ENCODE measurements around the gene PDZD7. TPM values are rescaled to one million over a fixed set of nuclear protein-coding genes. Genes with fewer than 3 reads are reported as not detected.

Gene PDZD7
- total RNA-seq, 2 experiments from 2014 or later, result 1.7 to 3.1 TPM

DNA sequence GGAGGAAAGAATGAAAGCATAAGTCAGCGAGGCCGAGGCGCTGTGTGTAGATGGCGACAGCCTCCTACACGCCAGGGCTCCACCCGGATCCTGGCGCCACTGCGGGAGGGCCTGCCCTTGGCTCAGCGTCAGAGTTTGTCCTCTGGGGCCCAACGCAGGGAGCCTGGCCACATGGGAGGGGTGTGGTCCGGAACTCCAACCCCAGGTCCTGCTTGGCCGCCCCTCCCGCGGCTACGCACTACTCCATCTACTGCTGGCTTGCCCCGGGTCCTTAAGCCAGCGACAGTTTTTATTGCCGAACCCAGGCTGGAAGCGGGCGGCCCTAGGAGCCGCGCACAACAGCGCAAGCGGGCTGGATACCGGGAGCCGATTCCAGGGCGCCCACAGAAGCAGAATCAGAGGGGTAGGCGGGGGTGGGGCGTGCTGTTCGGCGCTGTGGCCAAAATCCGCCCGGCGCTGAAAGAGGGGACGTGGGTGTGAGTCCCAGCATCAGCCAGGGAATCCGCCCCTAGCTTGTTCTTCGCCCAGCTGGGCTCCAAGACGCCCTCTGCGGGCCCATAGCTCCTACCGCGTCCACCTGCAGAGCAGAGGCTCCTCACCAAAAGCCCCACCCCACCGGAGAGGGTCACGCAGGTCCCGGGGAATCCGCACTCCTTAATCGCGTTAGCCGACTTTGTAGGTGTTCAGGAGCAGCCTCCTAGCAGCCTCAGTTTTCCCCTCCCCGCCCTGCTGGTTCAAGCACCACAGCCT, 35.4 kb upstream of the PDZD7 start:
- H3K27me3 Mint-ChIP-seq, result peaks cover 51% of the 10 kb centered on the region
- H3K4me1 Mint-ChIP-seq (ENCODE audit: low read depth), result peaks cover 42% of the 10 kb centered on the region
- H3K4me3 Mint-ChIP-seq, result peak overlapping the region; percentile 80
- ATAC-seq (ENCODE audit: poor library complexity), result peak; percentile 45
- CTCF ChIA-PET, result interaction anchor here (0.8 to 4.3 kb wide), 6 partner anchors 8 to 48 kb away, joined by 3 to 30 read pairs (median 8); partner anchors contain the start of genes PDZD7 and SFXN3
- Histone ChIP-seq H3K36me3 (ENCODE audit: insufficient read depth, low read length) (no peaks in the 10 kb centered on the region), H3K27me3 (ENCODE audit: control insufficient read depth in 1 of 2, insufficient read depth in 2 of 2, low read length in 2 of 2) (peaks cover 49 to 51% of the 10 kb centered on the region in 2 experiments), H3K27ac (ENCODE audit: low read depth in 1 of 2, low read length in 2 of 2) (no peak overlapping the region), H3K4me3 (ENCODE audit: low read length) (peak overlapping the region; percentile 34), H3K9me3 (ENCODE audit: control insufficient read depth in 1 of 2, insufficient read depth in 1 of 2, low read length in 2 of 2) (peaks cover 0 to 18% of the 10 kb centered on the region in 2 experiments), H3K4me1 (ENCODE audit: insufficient read depth, low read length) (peaks cover 46% of the 10 kb centered on the region)
- H3K27ac Mint-ChIP-seq, result no peak overlapping the region
- peak; percentile 20 to 80 (median 46) for DNase-seq
- no peaks in the 10 kb centered on the region for H3K36me3 Mint-ChIP-seq (ENCODE audit: low read depth)
- POLR2A ChIA-PET, result interaction anchor here (0.6 to 2.5 kb wide), 3 partner anchors 24 to 34 kb away, joined by 4 to 24 read pairs (median 5); no protein-coding TSS in a partner anchor
- no peaks in the 10 kb centered on the region for H3K9me3 Mint-ChIP-seq
- TF ChIP-seq, protein P1, sequence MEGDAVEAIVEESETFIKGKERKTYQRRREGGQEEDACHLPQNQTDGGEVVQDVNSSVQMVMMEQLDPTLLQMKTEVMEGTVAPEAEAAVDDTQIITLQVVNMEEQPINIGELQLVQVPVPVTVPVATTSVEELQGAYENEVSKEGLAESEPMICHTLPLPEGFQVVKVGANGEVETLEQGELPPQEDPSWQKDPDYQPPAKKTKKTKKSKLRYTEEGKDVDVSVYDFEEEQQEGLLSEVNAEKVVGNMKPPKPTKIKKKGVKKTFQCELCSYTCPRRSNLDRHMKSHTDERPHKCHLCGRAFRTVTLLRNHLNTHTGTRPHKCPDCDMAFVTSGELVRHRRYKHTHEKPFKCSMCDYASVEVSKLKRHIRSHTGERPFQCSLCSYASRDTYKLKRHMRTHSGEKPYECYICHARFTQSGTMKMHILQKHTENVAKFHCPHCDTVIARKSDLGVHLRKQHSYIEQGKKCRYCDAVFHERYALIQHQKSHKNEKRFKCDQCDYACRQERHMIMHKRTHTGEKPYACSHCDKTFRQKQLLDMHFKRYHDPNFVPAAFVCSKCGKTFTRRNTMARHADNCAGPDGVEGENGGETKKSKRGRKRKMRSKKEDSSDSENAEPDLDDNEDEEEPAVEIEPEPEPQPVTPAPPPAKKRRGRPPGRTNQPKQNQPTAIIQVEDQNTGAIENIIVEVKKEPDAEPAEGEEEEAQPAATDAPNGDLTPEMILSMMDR (IDR thresholded peaks at IDR 0.05), result peak; percentile 24
- intact Hi-C loops (cut with DNase I, micrococcal nuclease), result loop anchor here (5.0 to 10.0 kb wide), 3 partner anchors 34 to 288 kb away; partner anchors contain the start of genes PDZD7 (in 2 of the 2), SFXN3 (in 2 of the 2) and BTRC (in 1 of the 2)

DNA sequence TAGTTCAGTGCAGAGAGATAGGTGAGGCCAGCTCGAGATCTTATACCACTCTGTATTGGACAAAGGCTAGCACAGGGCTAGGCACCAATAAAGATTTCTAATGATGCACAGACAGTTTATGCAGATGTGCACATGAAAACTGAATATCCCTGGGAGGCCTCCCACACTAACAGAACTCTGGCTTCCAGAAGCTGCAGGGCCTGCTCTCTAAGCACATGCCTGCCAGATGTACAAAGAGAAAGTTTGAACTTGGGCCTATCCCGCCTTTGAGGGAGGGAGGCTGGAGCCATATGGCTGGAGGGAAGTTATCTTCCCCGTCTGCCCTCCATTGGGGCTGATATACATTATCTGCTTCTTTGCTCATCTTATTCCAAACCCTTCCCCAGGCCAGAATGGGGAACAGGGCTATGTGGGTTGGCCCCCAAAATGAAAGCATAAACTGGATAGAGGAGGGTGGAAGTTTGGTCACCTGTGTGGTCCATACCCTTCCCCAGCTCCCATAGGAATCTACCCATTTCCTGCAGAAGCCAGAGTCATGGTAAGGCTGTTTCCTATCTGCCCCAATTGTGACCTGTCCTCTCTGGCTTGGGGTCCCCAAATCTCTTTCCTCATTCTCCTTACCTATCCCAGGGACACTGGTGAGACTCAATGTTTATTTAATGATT, 34.7 kb upstream of the PDZD7 start:
- ChIA-PET CTCF (interaction anchor here (1.0 to 4.3 kb wide), 5 partner anchors 15 to 47 kb away, joined by 3 to 28 read pairs (median 5); partner anchors contain the start of genes PDZD7 and SFXN3), POLR2A (interaction anchor here (2.5 kb wide), 1 partner anchor 23 kb away, joined by 24 read pairs; no protein-coding TSS in a partner anchor)
- no peaks in the 10 kb centered on the region for H3K9me3 Mint-ChIP-seq
- Histone ChIP-seq H3K9me3 (ENCODE audit: control insufficient read depth in 1 of 2, insufficient read depth in 1 of 2, low read length in 2 of 2) (peaks cover 0 to 20% of the 10 kb centered on the region in 2 experiments), H3K4me3 (ENCODE audit: low read length) (no peak overlapping the region), H3K4me1 (ENCODE audit: insufficient read depth, low read length) (peaks cover 53% of the 10 kb centered on the region), H3K36me3 (ENCODE audit: insufficient read depth, low read length) (no peaks in the 10 kb centered on the region), H3K27me3 (ENCODE audit: control insufficient read depth in 1 of 2, insufficient read depth in 2 of 2, low read length in 2 of 2) (peaks cover 49 to 51% of the 10 kb centered on the region in 2 experiments), H3K27ac (ENCODE audit: low read depth in 1 of 2, low read length in 2 of 2) (no peak overlapping the region)
- H3K4me1 Mint-ChIP-seq (ENCODE audit: low read depth), result peaks cover 44% of the 10 kb centered on the region
- ATAC-seq (ENCODE audit: poor library complexity) (no peak), DNase-seq (no peak)
- H3K4me3 Mint-ChIP-seq, result peak overlapping the region; percentile 80
- H3K27ac Mint-ChIP-seq, result no peak overlapping the region
- intact Hi-C loops (cut with DNase I, micrococcal nuclease), result loop anchor here (5.0 to 10.0 kb wide), 3 partner anchors 33 to 289 kb away; partner anchors contain the start of genes PDZD7 (in 2 of the 2), SFXN3 (in 2 of the 2) and BTRC (in 1 of the 2)
- H3K27me3 Mint-ChIP-seq, result peaks cover 48% of the 10 kb centered on the region
- TF ChIP-seq, protein P1 (IDR thresholded peaks at IDR 0.05), result no peak
- H3K36me3 Mint-ChIP-seq (ENCODE audit: low read depth), result peaks cover 2% of the 10 kb centered on the region

DNA sequence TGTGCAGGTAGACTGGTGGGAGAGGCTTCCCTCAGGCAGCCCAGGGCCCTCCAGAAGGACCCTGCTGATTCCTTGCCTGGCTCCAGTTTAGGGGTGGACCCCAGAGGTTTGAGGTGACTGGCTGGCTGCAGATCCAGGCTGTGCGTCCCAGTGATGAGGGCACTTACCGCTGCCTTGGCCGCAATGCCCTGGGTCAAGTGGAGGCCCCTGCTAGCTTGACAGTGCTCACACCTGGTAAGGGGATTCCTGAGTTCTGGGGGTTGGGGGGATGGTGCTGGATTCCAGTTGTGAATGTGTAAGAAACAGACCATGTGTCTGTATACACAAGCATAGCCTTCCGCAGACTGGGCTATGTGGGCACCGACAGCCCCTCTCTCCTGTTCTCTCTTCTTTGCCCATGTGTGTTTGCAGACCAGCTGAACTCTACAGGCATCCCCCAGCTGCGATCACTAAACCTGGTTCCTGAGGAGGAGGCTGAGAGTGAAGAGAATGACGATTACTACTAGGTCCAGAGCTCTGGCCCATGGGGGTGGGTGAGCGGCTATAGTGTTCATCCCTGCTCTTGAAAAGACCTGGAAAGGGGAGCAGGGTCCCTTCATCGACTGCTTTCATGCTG, 33.6 kb upstream of the PDZD7 start:
- no peak overlapping the region for H3K4me3 ChIP-seq (ENCODE audit: low read length)
- TF ChIP-seq, protein P1 (IDR thresholded peaks at IDR 0.05), result no peak
- CTCF ChIA-PET, result interaction anchor here (1.0 to 2.3 kb wide), 3 partner anchors 23 to 78 kb away, joined by 3 to 6 read pairs (median 5); no protein-coding TSS in a partner anchor
- Mint-ChIP-seq H3K36me3 (ENCODE audit: low read depth) (peaks cover 4% of the 10 kb centered on the region), H3K4me1 (ENCODE audit: low read depth) (peaks cover 52% of the 10 kb centered on the region), H3K4me3 (peak overlapping the region; percentile 31), H3K27ac (no peak overlapping the region), H3K9me3 (no peaks in the 10 kb centered on the region), H3K27me3 (peaks cover 44% of the 10 kb centered on the region)
- DNase-seq (no peak), ATAC-seq (ENCODE audit: poor library complexity) (no peak)
- H3K4me1 ChIP-seq (ENCODE audit: insufficient read depth, low read length), result peaks cover 61% of the 10 kb centered on the region
- POLR2A ChIA-PET, result interaction anchor here (1.6 kb wide), 1 partner anchor 22 kb away, joined by 4 read pairs; no protein-coding TSS in a partner anchor
- intact Hi-C loops (cut with DNase I, micrococcal nuclease), result loop anchor here (5.0 to 10.0 kb wide), 4 partner anchors 32 to 290 kb away; partner anchors contain the start of genes PDZD7 (in 2 of the 2), SFXN3 (in 2 of the 2), BTRC (in 1 of the 2) and SLF2 (in 1 of the 2)
- H3K36me3 ChIP-seq (ENCODE audit: insufficient read depth, low read length), result no peaks in the 10 kb centered on the region
- H3K27ac ChIP-seq (ENCODE audit: low read depth in 1 of 2, low read length in 2 of 2), result no peak overlapping the region
- H3K27me3 ChIP-seq (ENCODE audit: control insufficient read depth in 1 of 2, insufficient read depth in 2 of 2, low read length in 2 of 2), result peaks cover 49 to 51% of the 10 kb centered on the region in 2 experiments
- H3K9me3 ChIP-seq (ENCODE audit: control insufficient read depth in 1 of 2, insufficient read depth in 1 of 2, low read length in 2 of 2), result peaks cover 0 to 20% of the 10 kb centered on the region in 2 experiments

Data from CD4-positive, alpha-beta T cell (primary cell).